HG02678 (cell line): ENCODE data around the gene STK31.
"Not testable (repeated sequence)": the region's sequence is repeated elsewhere in the genome, so short reads cannot be mapped to it uniquely, and the experiment has no call there.

Source experiments
- ATAC-seq: cut with Tn5 transposase; IDR thresholded peaks from one replicate; pipeline ENCODE4 v1.9.1; 2021; ENCODE audit warnings: mild to moderate bottlenecking, moderate library complexity; ENCODE audit not compliant: unreplicated experiment

Gene STK31

DNA sequence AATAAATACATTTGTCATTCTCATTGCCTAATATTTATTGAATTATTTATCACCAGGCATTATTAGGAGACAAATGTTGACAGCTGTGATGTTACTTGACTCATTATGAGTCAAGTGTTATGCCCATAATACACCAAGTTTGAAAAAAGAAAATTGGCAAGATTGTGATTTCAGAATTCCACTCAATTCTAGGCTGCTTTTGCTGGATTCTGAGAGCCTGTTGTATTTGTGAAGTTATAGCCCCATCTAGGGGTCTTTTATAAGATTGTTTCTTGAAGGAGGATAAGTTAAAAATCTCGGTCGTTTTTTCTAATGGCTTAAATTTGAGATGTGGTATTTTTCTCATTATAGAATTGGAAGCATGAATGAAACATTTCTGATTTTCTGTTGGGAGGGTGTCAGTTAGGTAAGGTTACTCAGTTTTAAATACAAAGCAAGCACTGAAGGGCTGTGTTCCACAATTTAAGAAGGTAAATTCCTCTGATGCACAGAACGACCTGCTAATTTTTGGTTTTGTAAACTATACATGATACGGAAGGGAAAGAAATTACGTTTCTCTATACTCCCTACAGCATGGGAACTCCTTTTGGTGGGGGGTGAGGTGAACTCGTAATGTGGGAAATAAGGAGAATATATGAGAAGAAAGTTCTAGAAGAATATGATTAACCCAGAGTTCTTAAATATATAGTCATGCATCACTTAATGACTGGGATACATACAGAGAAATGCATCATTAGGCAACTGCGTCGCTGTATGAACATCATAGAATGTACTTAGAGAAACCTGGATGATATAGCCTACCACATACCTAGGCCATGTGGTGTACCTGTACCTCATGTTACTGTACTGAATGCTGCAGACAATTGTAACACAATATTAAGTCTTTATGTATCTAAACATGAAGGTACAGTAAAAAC, 2.6 kb downstream of the STK31 start:
- ATAC-seq = no peak

DNA sequence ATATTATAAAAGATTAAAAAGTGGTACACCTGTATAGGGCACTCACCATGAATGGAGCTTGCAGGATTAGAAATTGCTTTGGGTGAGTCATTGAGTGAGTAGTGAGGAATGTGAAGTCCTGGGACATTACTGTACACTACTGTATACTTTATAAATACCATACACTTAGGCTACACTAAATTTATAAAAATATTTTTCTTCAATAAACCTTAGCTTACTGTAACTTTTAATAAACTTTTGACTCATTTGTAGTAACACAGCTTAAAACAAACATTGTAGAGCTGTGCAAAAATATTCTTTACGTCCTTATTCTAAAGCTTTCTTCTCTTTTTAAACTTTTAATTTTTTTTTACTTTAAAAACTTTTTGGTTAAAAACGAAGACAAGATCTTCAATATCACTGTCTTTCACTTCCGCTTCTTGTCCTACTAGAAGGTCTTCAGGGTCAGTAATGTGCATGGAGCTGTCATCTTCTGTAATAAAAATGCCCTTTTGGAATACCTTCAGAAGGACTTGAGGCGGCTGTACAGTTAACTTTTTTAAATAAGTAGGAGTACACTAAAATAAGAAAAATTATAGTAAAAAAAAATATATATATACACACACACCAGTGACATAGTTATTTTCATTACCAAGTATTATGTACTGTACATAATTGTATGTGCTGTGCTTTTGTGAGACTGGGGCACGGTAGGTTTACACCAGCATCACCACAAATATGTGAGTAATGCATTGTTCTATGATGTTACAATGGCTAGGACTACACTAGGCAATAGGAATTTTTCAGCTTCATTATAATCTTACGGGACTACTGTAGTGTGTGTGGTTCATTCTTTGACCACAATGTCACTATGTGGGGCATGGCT, 3.5 kb downstream of the STK31 start:
- ATAC-seq = no peak

- ATAC-seq = no peak
Observed at GRCh38 chr7:23714150-23714464, 4.1 kb downstream of the STK31 start.

DNA sequence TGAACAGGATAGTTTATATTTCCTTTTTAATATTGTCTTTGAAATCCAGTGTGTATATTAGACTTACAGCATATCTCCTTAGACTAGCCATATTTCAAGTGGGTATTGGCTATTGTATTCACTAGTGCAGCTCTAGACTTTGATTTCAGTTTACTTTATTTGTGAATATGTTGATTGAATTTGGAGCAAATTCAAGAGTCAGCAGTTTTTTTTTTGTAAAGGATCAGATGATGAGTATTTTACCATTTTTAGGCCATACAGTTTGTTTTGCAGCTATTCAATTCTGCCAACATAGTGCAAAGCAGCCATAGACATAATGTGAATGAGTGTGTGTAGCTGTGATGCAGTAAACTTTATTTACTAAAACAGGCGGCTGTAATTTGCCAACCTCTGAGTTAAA, 4.6 kb downstream of the STK31 start:
- ATAC-seq = no peak

GRCh38 chr7:23715099-23715498, 5.1 kb downstream of the STK31 start:
- ATAC-seq = no peak

DNA sequence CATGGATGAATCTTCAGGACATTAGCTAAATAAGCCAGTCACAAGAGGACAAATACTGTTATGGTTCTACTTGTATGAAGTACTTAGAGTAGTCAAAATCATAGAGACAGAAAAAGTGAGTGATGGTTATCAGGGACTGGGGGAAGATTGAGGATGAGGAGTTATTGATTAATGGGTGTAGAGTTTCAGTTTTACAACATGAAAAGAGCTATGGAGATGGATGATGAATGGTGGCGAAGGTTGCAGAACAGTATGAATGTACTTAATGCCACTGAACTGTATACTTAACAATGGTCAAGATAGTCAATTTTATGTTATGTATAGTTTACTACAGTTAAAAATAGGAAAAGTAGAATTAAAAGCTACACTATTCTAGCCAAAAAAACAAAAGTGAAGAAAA, 7.8 kb downstream of the STK31 start:
- no peak for ATAC-seq

- no peak for ATAC-seq
Observed at GRCh38 chr7:23721456-23721855, 11.4 kb downstream of the STK31 start.

GRCh38 chr7:23722587-23723216, 12.7 kb downstream of the STK31 start:
- not testable (repeated sequence) for ATAC-seq

DNA sequence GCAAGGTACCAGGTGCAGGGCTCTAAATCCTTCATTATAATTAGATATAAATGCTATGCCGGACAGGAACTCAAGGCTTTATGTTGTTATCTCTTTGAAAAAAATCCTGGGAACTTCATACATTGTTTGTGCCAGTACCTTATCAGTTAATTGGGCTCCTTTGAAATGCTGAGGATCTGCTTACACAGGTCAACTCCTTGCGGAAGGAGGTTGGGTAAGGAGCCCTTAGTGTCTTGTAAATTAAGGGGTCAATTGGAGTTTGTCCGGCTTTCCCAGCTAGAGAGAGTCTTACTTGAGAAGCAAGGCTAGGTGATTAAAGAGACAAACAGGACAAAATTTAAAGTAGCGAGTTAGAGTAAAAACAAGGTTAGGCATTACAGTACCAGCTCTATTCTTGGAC, 14.1 kb downstream of the STK31 start:
- not testable (repeated sequence) for ATAC-seq

GRCh38 chr7:23742051-23742450, 32.0 kb downstream of the STK31 start:
- ATAC-seq = no peak

DNA sequence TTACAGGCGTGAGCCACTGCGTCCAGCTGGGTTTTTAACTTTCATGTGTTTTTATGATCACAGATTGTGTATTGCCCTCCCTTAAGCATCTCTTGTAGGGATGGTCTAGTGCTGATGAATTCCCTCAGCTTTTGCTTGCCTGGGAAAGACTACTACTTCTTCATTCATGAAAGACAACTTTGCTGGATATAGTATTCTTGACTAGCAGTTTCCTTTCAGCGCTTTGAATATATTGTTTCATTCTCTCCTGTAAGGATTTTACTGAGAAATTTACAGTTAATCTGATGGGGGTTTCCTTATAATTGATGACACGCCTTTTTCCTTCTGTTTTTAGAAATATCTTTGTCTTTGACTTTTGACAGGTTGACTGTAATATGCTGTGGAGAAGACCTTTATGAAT, 33.2 kb downstream of the STK31 start:
- no peak for ATAC-seq

- no peak for ATAC-seq
Observed at GRCh38 chr7:23746629-23747028, 36.6 kb downstream of the STK31 start.

- ATAC-seq = no peak
Observed at GRCh38 chr7:23751852-23752251, 41.8 kb downstream of the STK31 start.

- ATAC-seq = not testable (repeated sequence)
Observed at GRCh38 chr7:23758839-23759238, 48.8 kb downstream of the STK31 start.

DNA sequence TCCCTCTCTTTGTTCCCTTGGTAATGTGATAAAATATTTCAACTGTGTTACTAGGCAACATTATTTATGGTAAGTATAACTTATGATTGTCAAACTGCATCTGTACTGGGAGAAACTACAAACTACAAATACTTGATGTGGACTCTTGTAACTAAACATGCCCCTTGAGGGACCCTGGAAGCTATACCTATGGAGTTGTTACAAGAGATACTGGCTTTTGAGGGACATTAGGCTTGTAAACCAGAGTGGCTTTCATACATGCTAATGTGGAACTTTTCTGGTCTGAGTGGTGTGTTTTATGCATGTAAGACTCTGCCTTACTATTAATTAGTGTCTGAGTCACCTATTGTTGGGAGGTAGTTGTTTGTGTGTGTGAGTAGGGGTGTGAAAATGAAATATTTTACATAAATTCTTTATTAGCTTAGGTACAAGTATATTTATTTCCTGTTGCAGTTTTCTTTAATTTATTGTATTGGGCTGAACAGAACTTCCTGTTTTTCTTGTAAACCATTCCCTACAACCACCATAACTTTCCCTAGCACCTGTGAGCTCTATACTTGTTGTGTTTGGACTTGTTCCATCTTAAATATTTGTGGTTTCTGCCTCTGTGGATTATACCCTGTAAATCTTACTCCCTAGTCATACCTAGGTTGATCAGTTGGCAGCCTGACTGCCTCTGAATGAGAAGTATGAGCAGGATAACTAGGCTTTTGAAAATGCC, 49.8 kb downstream of the STK31 start:
- ATAC-seq = no peak

- no peak for ATAC-seq
Observed at GRCh38 chr7:23765943-23766342, 55.9 kb downstream of the STK31 start.

- no peak for ATAC-seq
Observed at GRCh38 chr7:23767514-23767913, 57.5 kb downstream of the STK31 start.

GRCh38 chr7:23768022-23768421, 58.0 kb downstream of the STK31 start:
- no peak for ATAC-seq

- ATAC-seq = not testable (repeated sequence)
Observed at GRCh38 chr7:23779185-23779800, 69.3 kb downstream of the STK31 start.

GRCh38 chr7:23783115-23783514, 73.1 kb downstream of the STK31 start:
- no peak for ATAC-seq
